HL-60/S4 (cell line): ENCODE measurements around the gene FBXL22.

ENCODE experiments used
- in situ Hi-C: fragments of 300-500 bp; cut with MboI; formaldehyde crosslinking; loops from 2 replicates; pipeline ENCODE4 v1.14.3; 2022; ENCODE audit warnings: low sequenced_read_pairs

FBXL22 gene, protein sequence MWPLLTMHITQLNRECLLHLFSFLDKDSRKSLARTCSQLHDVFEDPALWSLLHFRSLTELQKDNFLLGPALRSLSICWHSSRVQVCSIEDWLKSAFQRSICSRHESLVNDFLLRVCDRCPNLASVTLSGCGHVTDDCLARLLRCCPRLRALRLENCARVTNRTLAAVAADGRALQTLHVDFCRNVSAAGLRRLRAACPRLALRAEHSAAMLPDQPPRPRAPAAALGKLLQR

DNA sequence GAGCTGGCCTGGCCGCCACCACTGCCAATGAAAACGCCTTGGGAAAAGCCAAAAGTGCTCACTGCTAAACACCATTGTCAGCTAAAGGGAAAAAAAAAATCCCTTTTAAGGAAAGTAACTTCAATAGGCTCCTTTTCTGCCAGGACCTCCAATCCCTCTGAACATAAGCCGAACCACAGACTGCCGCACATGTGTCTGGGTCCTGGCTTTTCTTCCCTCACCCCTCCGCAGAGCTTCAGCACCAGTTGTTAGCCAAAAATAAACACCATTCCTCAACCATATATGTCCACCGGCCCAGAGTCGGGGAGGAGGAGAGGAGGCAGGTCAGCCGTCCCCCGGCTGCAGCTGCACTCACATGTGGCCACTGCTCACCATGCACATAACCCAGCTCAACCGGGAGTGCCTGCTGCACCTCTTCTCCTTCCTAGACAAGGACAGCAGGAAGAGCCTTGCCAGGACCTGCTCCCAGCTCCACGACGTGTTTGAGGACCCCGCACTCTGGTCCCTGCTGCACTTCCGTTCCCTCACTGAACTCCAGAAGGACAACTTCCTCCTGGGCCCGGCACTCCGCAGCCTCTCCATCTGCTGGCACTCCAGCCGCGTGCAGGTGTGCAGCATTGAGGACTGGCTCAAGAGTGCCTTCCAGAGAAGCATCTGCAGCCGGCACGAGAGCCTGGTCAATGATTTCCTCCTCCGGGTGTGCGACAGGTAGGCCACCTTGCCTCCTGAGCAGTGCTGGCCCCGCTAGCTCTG is at the start of gene FBXL22:
FBXL22 (plus strand) TSS at position 350 of the 753 bp plus-strand sequence; CDS start at position 356, 6 bp downstream.
- in situ Hi-C loops, result loop anchor here (10.0 kb wide), 1 partner anchor 132 kb away; no protein-coding TSS in a partner anchor

DNA sequence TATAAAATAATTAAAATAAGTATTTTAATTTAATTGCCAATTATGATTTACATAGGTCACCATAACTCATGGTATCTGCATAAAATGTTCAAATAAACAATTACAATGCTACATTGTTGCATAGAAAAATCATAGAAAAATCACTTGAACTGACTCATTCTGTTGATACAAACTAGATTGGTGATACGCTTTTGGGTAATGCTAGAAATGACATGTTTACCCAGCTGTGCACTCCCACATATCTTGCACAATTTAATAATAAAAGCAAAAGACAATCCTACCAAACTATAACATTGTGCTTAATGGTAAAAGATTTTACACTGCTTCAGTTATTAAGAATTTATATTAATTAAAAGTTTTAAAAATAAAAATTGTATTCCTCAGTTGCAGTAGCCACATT is 45.8 kb upstream of the FBXL22 start:
- in situ Hi-C loops, result no loop called here

DNA sequence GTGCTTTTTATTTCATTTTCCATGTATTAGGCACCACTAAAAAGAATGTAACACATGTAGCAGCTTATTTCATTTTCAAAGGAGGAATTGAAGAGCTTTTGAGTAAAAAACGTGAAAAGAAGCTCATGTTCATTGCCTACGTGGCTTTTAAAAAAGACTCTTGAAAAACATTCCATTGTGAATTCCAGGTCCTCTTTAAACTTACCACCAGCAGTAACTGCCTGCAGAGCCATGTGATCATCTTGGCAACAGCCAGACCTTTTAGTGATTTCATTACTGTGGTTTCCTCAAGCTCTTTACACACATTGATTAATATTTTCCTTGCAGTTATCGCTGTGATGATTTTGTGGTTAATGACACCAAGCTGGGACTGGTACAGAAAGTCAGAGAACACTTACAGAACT is 43.8 kb upstream of the FBXL22 start:
- in situ Hi-C loops, result no loop called here

DNA sequence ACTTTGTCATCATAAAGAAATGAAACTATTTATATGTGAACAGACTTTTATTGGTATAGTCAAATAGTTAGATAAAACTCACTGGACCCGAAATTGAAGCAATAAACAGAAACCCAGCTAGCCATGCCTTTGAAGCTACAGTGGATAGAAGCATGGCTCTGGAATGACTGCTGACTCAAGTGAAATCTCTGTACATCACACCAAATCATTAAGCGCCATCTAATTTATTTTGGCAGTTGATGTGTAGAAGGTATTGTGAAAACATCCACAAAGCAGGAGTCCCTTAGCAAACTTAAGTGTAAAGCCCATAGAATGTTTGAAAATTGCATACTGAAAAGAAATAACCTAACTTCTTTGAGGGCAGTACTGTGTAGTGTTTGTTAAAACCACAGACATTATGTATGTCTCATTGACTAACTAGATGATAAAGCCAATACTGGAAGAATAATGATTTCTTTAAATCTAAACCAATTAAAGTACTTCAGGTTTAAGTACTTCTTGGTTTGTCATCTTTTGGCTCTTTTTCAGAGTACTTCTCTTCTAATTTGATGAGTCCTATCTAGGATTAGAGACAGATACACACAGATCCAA is 42.8 kb upstream of the FBXL22 start:
- in situ Hi-C loops, result no loop called here

DNA sequence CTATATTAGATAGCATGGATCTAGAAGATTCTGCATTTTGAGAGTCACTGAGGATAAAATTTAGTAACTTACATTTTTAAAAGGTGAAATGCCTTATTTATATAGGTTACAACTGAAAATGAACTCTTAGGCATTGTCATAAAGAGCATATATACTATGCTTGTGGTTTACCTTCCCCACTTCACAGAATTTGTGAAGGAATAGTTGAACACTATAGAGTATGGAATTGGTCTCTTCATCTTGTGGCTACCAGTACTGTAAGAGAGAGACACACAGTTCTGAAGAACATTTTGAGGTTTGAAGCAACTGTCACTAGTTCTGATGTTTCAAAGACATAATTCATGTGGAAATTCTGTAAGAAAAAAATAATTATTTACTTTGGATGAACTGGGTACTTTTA is 41.7 kb upstream of the FBXL22 start:
- in situ Hi-C loops, result no loop called here

DNA sequence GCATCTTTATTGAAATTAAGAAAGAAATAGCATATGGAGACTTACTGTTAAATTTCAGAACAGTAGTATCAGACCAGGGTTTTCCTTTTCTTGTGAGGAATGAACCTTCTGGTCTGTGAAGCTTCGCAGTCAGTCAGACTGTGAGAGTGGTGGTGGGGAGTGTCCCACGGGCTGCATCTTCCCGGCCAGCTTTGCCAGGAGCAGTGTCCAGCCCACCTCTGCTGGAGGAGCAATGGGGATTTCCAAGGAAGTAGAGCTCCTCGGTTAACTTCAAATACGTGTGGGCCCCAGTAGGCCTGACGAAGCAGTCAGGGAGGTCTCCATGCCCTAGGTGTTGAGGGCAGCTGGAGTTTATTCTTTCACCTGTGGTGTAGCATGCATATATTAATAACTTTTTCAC is 40.9 kb upstream of the FBXL22 start:
- in situ Hi-C loops, result no loop called here

DNA sequence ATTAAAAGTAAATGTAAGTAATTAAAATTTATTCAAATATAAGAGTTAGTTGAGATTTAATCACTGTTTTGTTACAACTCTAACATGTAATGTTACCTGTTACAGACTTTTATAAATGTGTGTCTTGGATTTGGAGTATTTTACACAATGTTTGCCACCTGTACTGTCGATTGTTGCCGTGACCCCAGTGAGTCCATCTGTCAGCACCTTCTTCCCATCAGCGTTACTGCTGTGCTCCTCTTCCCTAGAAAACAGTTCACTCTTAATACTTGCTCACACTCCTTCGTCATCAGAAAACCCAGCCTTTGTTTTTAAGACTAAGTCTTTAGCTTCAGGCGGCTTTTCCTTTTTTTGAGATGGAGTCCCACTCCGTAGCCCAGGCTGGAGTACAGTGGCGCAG is 40.5 kb upstream of the FBXL22 start:
- in situ Hi-C loops, result no loop called here

DNA sequence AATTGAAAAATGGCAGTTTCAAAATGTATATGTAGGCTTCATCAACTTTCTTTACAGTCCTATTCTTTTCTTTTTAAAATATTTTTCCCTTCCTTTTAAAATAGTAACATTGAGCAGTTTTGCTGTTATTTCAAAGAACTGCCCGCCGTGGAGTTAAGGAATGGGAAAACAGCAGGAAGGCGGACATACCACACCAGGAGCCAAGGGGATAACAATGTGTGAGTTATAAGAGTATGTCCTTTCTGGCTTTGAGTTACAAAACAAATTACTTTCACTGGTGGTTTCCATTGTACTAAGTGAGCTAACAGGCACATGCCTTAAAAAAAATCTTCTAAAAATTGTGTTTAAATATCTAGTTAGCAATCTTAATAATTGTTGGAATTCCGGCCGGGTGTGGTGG is 37.4 kb upstream of the FBXL22 start:
- in situ Hi-C loops, result no loop called here

DNA sequence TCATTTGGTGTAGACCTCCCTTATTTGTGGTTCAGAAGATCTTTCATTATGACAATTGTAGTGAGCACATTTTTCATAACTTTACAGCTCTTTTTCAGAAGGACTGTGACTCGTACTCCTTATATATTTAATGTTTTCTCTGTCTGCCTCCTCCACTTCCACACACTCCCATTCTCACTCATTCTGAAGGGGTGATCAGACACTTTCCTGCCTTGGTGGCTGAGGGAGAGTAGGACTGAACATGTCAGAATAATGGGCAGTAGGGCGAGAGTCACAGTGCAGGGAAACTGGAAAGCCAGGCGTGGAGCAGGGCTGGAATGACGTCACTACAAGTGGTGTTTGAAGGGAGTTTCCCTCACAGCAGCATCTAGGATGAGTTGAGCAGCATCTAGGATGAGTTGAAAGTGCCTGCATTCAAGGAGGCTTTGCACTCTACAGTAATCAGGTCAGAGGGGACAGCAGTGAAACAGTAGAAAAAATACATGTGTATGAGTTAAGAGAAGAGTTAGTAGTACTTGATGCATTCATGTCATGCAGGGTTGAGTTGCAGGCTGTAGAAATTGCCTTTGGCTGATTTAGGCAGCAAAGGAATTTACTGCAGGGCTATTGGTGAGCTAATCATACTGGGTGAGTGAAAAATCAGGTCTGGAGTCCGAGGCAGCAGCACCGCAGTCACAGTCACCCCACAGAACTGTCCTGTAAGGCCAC is 36.3 kb upstream of the FBXL22 start:
- in situ Hi-C loops, result no loop called here

DNA sequence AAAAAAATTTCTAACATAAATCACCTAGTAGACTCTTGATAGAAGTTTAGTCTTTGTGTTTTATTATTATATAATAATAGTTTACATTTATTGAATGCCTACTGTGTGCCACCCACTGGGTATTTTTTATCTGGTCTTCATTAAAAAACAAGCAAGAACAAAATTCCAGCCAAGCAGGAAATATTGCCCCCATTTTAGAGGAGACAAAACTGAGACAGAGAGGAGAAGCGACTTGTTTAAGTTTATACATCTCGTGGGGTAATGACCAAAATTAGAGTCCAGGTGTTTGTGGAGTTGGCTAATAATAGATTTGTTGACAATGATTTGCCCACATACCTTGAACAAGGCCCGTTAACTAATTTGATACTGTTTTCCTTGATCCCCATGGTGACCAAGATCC is 33.1 kb upstream of the FBXL22 start:
- in situ Hi-C loops, result no loop called here

DNA sequence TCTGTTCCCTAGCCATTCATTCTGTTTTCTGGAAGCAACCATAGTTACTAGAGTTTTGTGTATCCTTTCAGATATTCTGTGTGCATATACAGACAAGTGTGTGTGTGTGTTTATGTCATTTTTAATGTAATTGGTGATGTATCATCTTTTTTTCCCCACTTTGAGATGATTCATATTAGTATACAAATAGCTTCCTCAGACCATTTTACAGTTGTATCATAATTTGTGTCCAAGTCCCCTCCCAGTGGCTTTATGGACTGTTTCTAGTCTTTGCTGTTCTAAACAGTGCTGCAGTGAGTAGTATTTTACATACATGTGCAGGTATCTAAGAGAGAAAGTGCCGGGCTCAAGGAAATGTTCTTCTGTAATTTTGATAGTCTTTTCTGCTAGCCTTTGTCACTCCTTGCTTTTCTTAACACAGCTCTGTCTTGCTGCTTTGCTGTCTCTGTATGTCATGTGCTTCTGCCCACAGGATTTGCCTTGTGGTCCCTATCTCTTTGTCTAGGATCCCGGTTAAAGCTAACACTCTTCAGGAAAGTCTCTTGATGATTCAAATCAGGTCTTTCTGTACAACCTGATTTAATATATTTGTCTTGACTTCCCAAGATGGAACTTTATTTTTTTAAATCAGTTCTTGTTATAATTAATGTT is 31.5 kb upstream of the FBXL22 start:
- in situ Hi-C loops, result no loop called here

DNA sequence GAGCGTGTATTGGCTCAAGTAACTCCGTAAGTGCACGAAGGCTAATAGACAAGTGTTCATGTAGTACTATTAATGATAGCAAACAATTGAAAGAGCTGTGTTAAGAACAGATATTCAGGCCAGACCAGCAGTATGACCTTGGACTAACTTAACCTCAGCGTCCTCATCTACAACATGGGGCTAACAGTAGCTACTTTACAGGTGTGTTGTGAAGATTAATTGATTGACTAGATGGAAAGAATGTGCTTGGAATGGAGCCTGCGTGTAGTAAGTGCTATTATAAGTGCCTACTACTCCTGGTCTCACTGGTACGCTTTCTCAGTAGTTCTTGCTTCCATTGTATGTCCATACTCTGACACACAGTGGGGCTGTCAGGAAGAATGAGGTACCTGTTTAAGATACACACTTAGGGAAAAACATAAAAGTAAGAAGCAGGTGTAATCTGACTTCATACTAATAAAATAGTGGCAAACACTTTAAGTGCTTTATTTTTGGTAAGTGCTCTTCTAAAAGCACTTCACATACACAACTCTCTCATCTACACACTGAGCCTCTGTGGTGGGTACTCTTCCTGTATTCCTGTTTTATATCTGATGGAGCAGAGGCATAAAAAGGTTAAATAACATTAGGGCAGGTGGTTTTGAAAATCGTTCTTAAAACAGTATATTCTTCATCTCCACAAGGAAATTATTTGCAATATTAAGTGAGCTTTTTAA is 24.3 kb upstream of the FBXL22 start:
- in situ Hi-C loops, result no loop called here

DNA sequence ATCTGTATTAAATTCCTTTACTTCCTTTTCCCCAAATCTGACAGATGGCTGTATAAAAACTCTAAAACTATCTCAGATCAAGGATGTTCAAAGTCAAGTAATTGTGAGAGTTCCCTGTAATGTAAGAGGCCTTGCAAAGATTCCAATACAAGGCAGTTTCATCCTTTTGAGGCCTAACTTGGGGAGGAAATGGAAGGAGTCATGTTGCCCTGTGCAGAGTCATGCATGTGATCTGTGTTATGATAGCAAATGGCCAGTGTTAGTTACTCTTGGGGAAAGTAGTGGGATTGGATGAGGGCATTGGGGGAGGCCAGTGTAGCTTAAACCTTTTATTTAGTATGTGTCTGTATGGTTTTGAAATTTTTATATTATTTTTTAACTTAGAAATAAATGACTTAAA is 23.7 kb upstream of the FBXL22 start:
- in situ Hi-C loops, result no loop called here

DNA sequence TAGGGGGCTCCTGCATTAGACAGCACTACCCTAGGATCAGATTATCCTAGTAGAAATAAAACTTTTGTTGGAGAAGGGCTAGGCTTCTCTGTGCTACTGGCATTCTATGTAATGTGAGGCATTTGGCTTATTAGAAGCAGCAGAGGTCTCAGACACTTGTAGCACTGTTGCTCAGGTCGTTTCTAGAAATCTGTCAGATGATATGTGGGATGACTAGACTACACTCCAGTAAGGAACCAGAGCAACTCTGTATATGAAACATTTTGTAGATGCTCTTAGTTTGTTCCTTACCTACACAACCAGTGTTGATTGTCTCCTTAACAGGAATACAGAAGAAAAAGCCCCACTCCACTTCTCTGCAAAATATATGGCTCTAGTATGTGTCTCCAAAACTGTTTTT is 21.9 kb upstream of the FBXL22 start:
- in situ Hi-C loops, result no loop called here

DNA sequence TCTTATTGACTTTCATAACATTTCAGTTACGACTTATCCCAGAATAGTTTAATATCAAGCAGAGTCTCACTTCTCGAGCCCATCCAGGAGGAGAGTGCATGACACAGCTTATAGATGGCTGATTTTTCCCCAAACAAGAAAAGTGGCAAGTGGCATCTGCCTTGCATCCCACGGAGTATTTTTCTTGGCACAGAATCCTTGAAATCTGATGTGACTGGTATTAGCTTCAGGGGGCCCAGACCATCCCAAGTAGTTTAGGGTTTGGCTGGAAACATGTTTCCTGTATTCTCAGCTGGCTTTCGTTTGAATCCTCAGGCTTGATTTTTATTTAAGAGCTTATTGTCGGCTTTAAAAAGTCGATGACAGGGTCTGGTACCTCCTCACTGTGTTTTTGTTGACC is 20.7 kb upstream of the FBXL22 start:
- in situ Hi-C loops, result no loop called here

DNA sequence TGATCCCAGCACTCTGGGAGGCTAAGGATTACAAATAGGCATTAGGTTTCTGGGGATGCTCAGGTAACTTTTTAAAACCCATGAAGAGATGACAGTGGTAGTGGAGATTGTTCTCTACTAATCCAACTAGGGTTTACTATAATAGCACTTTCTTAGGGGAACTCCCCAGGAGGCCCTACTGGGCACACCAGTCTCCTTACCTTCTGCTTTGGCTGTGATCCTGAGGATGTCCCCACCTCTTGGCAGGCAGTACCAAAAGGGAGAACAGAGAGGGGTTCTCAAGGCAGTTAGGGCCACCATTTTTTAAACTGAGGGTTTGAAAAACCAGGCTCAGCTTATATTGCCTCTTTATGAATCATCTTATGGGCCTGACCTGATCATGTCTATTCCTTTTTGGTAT is 15.0 kb upstream of the FBXL22 start:
- in situ Hi-C loops, result no loop called here

DNA sequence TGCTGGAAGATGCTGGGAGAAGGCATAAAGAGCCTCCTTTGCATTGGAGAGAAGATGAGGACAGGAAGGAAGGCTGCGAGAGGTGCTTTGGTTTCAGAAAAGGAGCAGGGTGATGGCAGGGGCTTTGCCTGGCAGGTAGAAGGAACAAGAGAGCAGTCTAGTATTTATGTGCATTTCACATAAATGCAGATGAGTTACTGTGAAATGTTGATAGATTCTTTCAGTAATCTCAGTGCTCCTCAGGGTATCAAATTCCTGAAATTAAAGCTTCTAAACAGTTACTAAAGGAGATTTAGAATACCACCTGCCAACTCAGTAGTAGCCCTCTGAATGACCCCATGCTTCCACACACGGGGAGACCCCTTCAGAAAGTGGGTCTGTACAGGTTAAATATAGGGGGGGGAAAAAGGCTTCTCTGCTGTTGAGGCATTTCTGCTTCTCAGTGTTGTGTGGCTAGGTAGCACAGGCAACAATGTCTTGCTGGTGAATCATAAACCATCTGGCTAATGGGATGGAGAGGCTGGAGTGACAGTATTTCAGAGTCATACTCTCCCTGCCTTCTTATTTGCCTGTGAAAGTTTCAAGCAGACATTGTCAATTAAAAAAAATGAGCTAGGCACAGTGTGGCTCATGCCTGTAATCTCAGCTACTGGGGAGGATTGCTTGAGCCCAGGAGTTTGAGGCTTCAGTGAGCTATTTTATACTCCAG is 14.3 kb upstream of the FBXL22 start:
- in situ Hi-C loops, result no loop called here

DNA sequence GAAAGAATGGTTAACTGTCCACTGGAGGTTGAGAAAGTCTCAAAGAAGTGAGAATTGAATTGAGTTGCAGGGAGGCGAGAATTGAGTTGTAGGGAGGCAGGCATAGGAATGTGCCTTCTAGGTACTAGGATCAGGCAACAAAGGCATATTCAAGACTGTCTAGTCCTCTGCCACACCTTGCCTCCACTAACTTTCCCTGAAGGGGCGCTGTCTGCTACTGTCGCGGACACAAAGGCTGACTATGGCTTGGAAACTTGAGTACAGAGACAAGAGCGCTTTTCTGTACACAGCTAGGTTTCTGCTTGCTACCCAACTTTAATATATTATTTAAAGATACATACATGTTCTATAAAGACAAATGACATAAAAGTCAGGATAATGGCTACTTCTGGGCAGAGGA is 10.4 kb upstream of the FBXL22 start:
- in situ Hi-C loops, result no loop called here

DNA sequence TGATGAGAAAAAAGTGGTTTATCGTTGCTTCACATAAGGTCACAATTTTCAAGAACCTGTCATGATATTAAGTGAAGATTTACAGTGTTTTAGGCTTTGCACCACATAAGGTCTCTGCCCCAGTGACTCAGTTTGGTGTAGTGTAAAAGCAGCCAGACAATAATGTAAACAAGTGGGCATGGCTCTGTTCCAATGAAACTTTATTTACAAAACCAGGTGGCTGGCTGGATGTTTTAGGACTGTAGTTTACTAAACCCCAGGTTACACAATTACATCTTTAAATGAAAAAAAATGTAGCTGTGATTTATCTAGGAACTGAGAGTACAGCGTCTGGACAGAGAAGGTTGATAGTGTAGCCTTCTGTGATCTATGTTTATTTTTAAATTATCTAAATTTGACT is 9.7 kb upstream of the FBXL22 start:
- in situ Hi-C loops, result no loop called here

DNA sequence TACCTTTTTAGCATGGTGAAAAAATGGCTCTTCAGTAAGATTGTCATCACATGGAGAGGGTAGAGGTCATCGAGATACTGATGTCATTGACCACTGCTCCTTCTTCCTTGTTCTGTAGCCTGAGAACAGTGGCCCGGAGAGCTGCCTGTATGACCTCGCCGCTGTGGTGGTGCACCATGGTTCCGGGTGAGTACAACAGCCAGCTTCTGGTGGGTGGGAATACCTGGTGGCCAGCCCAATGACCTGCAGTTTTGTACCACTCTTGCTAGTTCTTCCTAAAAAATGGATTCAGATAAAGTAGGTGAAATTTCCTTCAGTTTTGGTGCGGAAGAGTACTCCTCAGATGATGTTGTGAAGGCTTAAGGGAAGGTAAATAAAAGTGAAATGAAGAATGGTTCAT is 8.4 kb upstream of the FBXL22 start:
- in situ Hi-C loops, result no loop called here
